Heart left ventricle (tissue), 16 donors: ENCODE results near the gene MUC4. TPM values are rescaled to one million over a fixed set of nuclear protein-coding genes. Genes with fewer than 3 reads are reported as not detected.
"Not testable (repeated sequence)": the region's sequence is repeated elsewhere in the genome, so short reads cannot be mapped to it uniquely, and the experiment has no call there.

Source experiments
- ATAC-seq, 4 donors: fragments of 200-7000 bp; cut with Tn5 transposase; one replicate each; pipeline ENCODE4 v1.9.1; 2020 to 2022; ENCODE audit warnings: moderate library complexity in 4 of 4, mild to moderate bottlenecking in 3 of 4, moderate number of reproducible peaks in 1 of 4
- DNase-seq, 5 donors: peaks; one replicate each; pipeline ENCODE4 v3.0.0-alpha.2; 2020
- H3K27ac ChIP-seq, 12 donors: fragments of 200-600 bp; sonication (generic) in 4 of 12; one replicate each; pipeline versions ENCODE4 v1.5.0 to v1.8.0; 2016 to 2022; ENCODE audit warnings: mild to moderate bottlenecking in 2 of 12
- H3K27me3 ChIP-seq, 9 donors: fragments of 200-600 bp; sonication (generic) in 2 of 9; one replicate each; pipeline versions ENCODE4 v1.5.1 to v1.8.0; 2016 to 2022; ENCODE audit warnings: mild to moderate bottlenecking in 3 of 9
- H3K36me3 ChIP-seq, 9 donors: fragments of 200-600 bp; sonication (generic) in 2 of 9; one replicate each; pipeline versions ENCODE4 v1.5.0 to v1.8.0; 2018 to 2022; ENCODE audit warnings: mild to moderate bottlenecking in 2 of 9
- H3K4me1 ChIP-seq, 12 donors: fragments of 200-600 bp; sonication (generic) in 4 of 12; one replicate each; pipeline versions ENCODE4 v1.5.0 to v1.8.0; 2016 to 2022; ENCODE audit warnings: mild to moderate bottlenecking in 3 of 12
- H3K4me3 ChIP-seq, 12 donors: fragments of 200-600 bp; sonication (generic) in 4 of 12; one replicate each; pipeline versions ENCODE4 v1.5.0 to v1.8.0; 2017 to 2022; ENCODE audit warnings: mild to moderate bottlenecking in 9 of 12, moderate library complexity in 4 of 12
- H3K9me3 ChIP-seq, 12 donors: fragments of 200-600 bp; sonication (generic) in 4 of 12; one replicate each; pipeline versions ENCODE4 v1.5.0 to v1.8.0; 2016 to 2022; ENCODE audit warnings: mild to moderate bottlenecking in 1 of 12
- POLR2A ChIP-seq, 2 donors: fragments of 450-650 bp; IDR thresholded peaks; one replicate each; pipeline ENCODE4 v1.6.1; 2017; ENCODE audit warnings: antibody characterized with exemption in 2 of 2, mild to moderate bottlenecking in 2 of 2, moderate library complexity in 2 of 2
- WGBS, 4 donors: extraction: QIAGEN DNeasy Blood & Tissue Kit in 2 of 4; methylation state at CpG; one replicate each; pipeline versions ENCODE4 v1.1.5 to v1.1.7; 2013 to 2018; 5-methylcytosine and 5-hydroxymethylcytosine counted together
- intact Hi-C, 10 donors: fragments of 100-400 bp; cut with DNase I; formaldehyde crosslinking; loops; one replicate each; pipeline versions ENCODE4 v1.11.1 to v1.14.2; 2022
- polyA plus RNA-seq, 2 donors: library from polyadenylated mRNA; stranded (reverse); fragments of 200-250 nt; gene quantifications; one replicate each; pipeline ENCODE4 v1.2.3, GENCODE V29; 2013
- total RNA-seq, 9 donors: library from RNA; depleted of rRNA in 2 of 9; stranded (reverse); fragments of >200 nt in 2 of 9; fragmentation: NEBNext Ultra II Directional in 3 of 9; extraction: Animal tissue kit (Norgen Biotek cat#: 25700) in 3 of 9; gene quantifications; one replicate each; pipeline versions ENCODE4 v1.1.0 to v1.2.4, GENCODE V29; 2016 to 2023
- TF ChIP-seq, protein P1 (sequence below), 12 donors: fragments of 200-600 bp; sonication (generic) in 4 of 12; IDR thresholded peaks; one replicate each; pipeline versions ENCODE4 v1.5.0 to v1.8.0; 2018 to 2022; ENCODE audit warnings: antibody characterized with exemption in 12 of 12, mild to moderate bottlenecking in 5 of 12
- donor health status: ischemic (EF 13 %, LVEDD 7.1; RV severe dilation, severe dysfunction).
- donor health status: healthy with polysubstance abuse.
- donor health status: DM: no; HTN: yes; CAD: no.
- donor health status: DM: no; HTN: no; CAD: no.
- donor health status: ischemic (EF 25% LVEDD 6.9; RV normal size, moderate dysfunction).
- donor health status: ischemic (EF 25% LVEDD 5.7; RV mildly dilated, moderate dysfunction).
- donor health status: healthy.
- donor health status: DM: yes; HTN: yes; CAD: no.
- donor health status: ischemic (EF 35%, LVEDD 5.7; RV mildly dilated, moderate dysfunction).
- donor health status: nonischemic (EF 11% LVEDD 7.7; RV severe dilation, severe dysfunction).
- donor health status: DM: yes; HTN: yes; CAD: no.
- donor health status: PGD.
- donor health status: ischemic (EF 29% LVEDD 5.4; RV normal size, mild dysfunction).
- donor health status: nonischemic (EF 23%, LVEDD 6.1; RV moderate dilation, normal function).

MUC4 gene
- total and polyA plus RNA-seq, 11 donors = 0.02 to 0.17 (median 0.03) TPM; not detected in 8

DNA sequence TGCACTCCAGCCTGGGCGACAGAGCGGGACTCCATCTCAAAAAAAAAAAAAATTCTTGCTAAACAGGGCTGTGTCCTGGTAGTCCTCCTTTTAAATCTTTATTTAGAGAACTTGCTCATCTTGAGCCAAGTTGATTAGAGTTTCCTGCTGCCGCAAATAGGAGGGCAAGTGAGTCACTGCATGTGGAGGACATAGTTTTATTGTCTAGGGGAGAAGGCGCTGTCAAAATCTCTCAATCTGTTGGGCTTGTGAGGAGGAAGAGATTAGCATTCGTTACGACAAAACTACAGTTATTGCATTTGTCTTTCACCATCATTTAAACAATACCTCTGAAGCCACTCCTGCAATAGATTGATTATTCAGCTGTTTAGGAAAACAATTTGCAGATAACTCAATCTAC is 11.5 kb downstream of the MUC4 start:
- H3K36me3 ChIP-seq = no peaks in the 10 kb centered on the region
- TF ChIP-seq POLR2A (IDR thresholded peaks at IDR 0.05) = no peak
- TF ChIP-seq, protein P1, sequence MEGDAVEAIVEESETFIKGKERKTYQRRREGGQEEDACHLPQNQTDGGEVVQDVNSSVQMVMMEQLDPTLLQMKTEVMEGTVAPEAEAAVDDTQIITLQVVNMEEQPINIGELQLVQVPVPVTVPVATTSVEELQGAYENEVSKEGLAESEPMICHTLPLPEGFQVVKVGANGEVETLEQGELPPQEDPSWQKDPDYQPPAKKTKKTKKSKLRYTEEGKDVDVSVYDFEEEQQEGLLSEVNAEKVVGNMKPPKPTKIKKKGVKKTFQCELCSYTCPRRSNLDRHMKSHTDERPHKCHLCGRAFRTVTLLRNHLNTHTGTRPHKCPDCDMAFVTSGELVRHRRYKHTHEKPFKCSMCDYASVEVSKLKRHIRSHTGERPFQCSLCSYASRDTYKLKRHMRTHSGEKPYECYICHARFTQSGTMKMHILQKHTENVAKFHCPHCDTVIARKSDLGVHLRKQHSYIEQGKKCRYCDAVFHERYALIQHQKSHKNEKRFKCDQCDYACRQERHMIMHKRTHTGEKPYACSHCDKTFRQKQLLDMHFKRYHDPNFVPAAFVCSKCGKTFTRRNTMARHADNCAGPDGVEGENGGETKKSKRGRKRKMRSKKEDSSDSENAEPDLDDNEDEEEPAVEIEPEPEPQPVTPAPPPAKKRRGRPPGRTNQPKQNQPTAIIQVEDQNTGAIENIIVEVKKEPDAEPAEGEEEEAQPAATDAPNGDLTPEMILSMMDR (IDR thresholded peaks at IDR 0.05) = no peak
- ATAC-seq = no peak
- 64 to 78% (median 76%) methylated on average over 6 of the region's 6 CpGs for WGBS, 4 donors
- peaks cover 0 to 9% (median 0%) of the 10 kb centered on the region in 9 donors for H3K27me3 ChIP-seq
- H3K4me1 ChIP-seq = peaks cover 0 to 19% (median 0%) of the 10 kb centered on the region in 12 donors
- intact Hi-C loops = no loop called here
- H3K27ac ChIP-seq = no peak overlapping the region
- DNase-seq = no peak
- H3K4me3 ChIP-seq = no peak overlapping the region
- no peaks in the 10 kb centered on the region for H3K9me3 ChIP-seq

DNA sequence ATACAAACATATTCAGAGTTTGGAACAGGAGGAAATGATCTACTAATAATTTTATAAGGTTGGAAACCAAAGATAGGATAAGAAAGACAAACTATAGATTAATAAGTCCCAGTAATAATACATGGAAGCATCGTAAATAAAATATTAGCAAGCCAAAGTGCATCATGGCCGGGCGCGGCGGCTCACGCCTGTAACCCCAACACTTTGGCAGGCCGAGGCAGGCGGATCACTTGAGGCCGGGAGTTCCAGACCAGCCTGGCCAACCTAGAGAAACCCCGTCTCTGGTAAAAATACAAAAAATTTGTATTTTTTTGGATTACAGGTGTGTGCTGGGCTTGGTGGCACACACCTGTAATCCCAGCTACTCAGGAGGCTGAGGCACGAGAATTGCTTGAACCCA is 14.9 kb downstream of the MUC4 start:
- WGBS, 4 donors = 94 to 96% (median 95%) methylated on average over 11 of the region's 11 CpGs
- no peak for ATAC-seq
- no peak for DNase-seq
- TF ChIP-seq POLR2A (IDR thresholded peaks at IDR 0.05) = no peak
- TF ChIP-seq, protein P1 (IDR thresholded peaks at IDR 0.05) = no peak
- H3K9me3 ChIP-seq = peaks cover 0 to 3% (median 0%) of the 10 kb centered on the region in 12 donors
- intact Hi-C loops = no loop called here
- no peak overlapping the region for H3K27ac ChIP-seq
- no peaks in the 10 kb centered on the region for H3K36me3 ChIP-seq
- H3K4me1 ChIP-seq = no peaks in the 10 kb centered on the region
- H3K4me3 ChIP-seq = no peak overlapping the region
- peaks cover 0 to 13% (median 0%) of the 10 kb centered on the region in 9 donors for H3K27me3 ChIP-seq

DNA sequence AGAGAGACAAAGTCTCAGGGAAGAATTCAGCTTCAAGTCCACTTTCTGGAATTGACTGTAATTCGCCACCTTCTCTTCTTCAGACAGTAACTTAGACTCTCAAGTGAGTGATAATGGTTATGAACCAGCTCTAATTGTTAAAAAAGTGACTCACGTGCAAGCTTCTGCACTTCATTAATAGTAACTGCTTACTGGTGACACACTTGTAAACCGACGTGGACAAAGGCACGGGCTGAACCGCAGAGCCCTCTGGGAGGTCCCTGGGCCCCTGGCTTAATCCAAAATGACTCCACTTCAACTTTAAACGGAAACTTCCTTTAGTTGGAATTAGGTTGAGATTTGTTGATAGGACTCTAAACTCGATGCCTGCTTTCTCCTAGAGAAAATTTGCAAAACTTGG is 17.0 kb downstream of the MUC4 start:
- ATAC-seq (no peak), DNase-seq (no peak)
- H3K36me3 ChIP-seq = no peaks in the 10 kb centered on the region
- H3K27me3 ChIP-seq = peaks cover 0 to 15% (median 0%) of the 10 kb centered on the region in 9 donors
- no peaks in the 10 kb centered on the region for H3K4me1 ChIP-seq
- H3K27ac ChIP-seq = no peak overlapping the region
- H3K4me3 ChIP-seq = no peak overlapping the region
- 25 to 42% (median 28%) methylated on average over 8 of the region's 8 CpGs for WGBS, 4 donors
- H3K9me3 ChIP-seq = peaks cover 0 to 12% (median 0%) of the 10 kb centered on the region in 12 donors
- intact Hi-C loops = no loop called here
- TF ChIP-seq, protein P1 (IDR thresholded peaks at IDR 0.05) = no peak
- TF ChIP-seq POLR2A (IDR thresholded peaks at IDR 0.05) = no peak

- intact Hi-C loops = not testable (repeated sequence)
Measured at GRCh38 chr3:195792621-195793020, 19.1 kb downstream of the MUC4 start.

GRCh38 chr3:195790901-195791300 is 20.8 kb downstream of the MUC4 start:
- Histone ChIP-seq H3K27me3 (peaks cover 0 to 10% (median 0%) of the 10 kb centered on the region in 9 donors), H3K4me1 (no peaks in the 10 kb centered on the region), H3K9me3 (peaks cover 0 to 12% (median 0%) of the 10 kb centered on the region in 12 donors), H3K4me3 (no peak overlapping the region), H3K36me3 (no peaks in the 10 kb centered on the region), H3K27ac (no peak overlapping the region)
- no peak for ATAC-seq
- no peak for DNase-seq
- intact Hi-C loops = no loop called here
- WGBS, 4 donors = 69 to 77% (median 72%) methylated on average over 4 of the region's 4 CpGs
- no peak for TF ChIP-seq POLR2A (IDR thresholded peaks at IDR 0.05)
- TF ChIP-seq, protein P1 (IDR thresholded peaks at IDR 0.05) = no peak

More at GRCh38 chr3:195792621-195793020, 19.1 kb downstream of the MUC4 start:
- not testable (repeated sequence) for H3K27ac ChIP-seq, ATAC-seq, H3K36me3 ChIP-seq, H3K4me1 ChIP-seq, DNase-seq, H3K4me3 ChIP-seq
- 77 to 95% (median 78%) methylated on average over 6 of the region's 6 CpGs for WGBS, 4 donors
- Histone ChIP-seq H3K9me3 (peaks cover 0 to 12% (median 0%) of the 10 kb centered on the region in 12 donors), H3K27me3 (peaks cover 0 to 15% (median 0%) of the 10 kb centered on the region in 9 donors)
